NK-92 treated with Interleukin-12 subunit alpha and Interleukin-12 subunit beta, amount 100 ng/mL, for 24 hours (cell line): ENCODE measurements around the gene MSH5.
A peak's percentile ranks its signal among the peaks of the same experiment; 100 is the strongest.
"Not testable (repeated sequence)": the region's sequence is repeated elsewhere in the genome, so short reads cannot be mapped to it uniquely, and the experiment has no call there.

Experiments used
- DNase-seq: peaks from one replicate; lab custom pipeline; 2025; lab: John Stamatoyannopoulos, UW

Gene MSH5

DNA sequence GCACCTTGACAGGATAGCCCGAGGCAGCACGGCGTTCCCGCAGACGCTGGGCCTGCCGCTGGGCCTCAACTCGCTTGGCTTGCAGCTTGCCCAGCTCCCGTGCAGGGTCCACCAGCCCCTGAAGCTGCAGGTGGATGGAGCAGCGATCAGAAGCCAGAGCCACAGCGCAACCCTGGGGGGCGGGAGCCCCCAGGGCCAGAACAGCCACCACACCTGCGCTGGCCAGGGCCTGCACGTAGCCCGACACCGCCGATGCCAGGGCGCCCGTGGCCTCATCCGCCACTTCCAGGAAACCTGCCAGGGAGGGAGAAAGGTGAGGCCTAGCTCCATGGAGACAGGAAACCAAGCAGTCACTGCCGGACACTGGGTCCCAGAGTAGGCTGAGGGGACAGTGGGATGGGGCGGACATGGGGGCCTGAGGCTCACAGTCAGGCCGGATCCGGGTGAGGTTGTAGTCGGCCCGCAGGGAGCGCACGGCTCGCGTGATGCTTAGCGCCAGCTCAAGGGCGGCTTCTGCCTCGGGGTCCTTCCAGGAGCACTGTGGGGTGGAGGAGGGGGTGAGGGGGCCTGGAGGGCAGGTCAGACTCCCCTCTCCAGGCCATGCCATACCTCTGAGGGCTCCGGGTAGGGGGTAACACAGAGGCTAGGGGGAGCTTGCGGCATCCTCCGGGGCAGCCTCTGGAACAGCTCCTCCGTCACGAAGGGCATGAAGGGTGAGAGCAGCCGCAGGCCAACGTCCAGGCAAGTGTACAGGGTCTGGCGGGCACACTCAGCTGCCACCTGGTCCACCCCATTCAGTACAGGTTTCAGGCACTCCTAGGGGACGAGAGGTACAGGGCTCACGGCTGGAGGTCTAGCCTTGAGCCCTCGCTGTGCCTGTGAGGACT is 39.4 kb downstream of the MSH5 start:
- DNase-seq, result no peak

DNA sequence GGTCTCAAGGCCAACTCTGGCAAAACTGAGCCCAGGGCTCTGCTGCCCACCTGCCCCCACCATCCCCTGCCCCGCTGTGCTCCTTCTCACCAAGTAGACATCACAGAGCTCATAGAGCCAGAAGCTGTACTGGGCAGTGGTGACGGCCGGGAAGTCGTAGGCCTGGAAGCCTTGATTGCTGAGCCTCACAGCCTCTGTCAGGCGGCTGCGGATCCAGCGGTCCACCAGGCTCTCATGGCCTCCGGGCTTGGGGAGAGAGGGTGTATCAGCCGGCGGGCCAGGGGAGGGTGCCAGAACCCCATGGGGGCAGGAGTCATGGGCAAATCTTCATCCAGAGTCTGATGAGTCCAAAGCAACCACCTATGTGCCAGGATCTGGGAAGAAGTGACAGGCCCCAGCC is 40.1 kb downstream of the MSH5 start:
- DNase-seq, result no peak

DNA sequence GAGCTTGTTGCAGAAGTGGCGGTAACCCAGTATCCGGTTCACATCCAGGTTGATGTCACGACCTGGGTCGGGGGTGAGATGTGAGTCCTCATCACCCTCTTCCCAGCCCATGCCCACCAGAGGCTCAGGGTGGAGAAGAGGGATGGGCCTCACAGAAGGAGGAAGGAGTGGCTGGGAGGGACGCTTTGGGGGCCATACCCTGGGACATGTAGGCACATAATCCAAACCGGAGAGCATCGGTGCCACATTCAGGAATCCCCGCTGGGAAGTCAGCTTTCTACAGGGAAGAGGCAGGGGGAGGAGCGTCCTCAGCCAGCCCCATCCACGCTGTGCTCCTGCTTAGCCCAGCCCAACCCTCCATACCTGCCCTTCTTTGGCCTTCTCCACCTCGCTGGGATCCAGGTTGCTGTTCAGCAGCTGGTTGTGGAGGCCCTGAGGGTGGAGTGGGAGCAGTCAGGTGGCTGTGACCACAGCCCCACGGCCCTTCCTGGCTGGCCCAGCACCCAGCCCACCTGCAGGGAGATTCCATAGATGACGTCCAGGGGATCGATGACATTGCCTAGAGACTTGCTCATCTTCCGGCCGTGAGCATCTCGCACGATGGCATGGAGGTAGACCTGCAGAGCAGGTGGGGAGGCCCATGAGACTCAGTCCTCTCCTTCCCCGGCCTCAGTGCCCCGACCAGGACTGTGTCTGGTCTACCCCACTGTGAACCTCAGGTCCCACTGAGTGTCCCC is 40.9 kb downstream of the MSH5 start:
- DNase-seq, result no peak

DNA sequence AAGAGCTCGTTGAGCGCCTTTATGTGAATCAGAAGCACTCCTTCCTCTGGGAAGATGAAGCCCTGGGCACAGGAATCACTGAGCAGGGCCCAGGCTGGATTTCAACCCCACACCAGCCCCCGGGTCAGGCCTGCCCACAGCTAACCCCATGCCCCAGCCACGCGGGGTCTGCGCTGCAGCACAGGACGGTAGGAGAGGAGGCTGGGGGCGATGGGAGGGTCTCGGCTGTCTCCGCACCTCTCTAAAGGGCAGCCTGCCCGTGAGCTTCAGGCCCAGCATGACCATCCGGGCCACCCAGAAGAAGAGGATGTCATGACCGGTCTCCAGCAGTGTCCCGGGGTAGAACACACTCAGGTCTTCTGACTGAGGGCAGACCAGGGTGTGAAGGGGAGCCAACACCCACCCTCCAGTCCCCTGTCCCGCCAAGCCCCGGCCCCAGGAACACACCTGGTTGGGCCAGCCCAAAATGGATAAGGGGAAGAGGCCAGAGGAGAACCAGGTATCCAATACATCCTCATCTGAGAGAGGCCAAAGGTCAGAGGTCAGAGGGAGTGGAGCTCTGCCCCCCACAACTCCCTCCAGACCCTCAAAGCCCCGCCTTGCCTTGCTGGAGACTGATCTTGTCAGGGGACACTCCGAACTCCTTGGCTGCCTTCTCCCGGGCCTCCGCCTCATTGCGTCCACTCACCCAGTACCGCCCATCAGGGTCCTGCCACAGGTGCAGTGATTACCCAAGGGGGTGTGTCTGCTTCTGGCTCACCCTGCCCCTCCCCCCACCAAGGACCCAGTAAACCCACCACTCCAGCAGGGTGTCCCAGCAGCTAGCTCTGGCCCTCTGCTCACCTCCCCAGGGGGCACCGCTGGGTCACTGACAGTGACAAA is 41.7 kb downstream of the MSH5 start:
- no peak for DNase-seq

DNA sequence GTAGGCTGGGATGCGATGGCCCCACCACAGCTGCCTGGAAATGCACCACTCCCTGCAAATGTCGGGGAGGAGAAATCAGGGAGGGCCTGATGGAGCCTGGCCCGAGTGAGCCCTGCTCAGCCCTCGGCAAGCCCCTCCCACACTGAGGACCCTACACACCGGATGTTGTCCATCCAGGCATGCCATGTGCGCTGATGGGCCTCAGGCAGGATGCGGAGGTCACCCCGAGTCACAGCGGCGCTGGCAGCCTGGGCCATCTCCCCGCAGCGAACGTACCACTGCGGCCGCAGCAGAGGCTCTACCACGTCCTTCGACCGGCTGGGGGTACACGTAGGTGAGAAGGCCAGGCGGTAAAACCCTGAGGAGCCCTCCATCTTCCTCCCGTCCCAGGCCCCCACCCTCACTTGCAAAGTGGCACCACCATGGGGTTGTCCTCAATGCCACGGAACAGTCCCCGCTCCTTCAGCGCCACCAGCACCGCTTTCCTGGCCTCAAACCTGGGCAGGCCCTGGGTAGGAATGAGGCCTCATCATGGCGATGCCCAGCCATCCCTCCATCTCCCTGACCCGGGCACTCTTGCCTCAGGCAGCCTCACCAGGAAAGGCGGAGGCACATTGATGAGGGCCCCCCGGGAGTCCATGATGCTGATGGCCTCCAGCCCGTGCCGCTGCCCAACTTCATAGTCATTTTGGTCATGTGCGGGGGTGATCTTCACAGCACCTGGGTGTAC is 42.5 kb downstream of the MSH5 start:
- DNase-seq, result no peak

DNA sequence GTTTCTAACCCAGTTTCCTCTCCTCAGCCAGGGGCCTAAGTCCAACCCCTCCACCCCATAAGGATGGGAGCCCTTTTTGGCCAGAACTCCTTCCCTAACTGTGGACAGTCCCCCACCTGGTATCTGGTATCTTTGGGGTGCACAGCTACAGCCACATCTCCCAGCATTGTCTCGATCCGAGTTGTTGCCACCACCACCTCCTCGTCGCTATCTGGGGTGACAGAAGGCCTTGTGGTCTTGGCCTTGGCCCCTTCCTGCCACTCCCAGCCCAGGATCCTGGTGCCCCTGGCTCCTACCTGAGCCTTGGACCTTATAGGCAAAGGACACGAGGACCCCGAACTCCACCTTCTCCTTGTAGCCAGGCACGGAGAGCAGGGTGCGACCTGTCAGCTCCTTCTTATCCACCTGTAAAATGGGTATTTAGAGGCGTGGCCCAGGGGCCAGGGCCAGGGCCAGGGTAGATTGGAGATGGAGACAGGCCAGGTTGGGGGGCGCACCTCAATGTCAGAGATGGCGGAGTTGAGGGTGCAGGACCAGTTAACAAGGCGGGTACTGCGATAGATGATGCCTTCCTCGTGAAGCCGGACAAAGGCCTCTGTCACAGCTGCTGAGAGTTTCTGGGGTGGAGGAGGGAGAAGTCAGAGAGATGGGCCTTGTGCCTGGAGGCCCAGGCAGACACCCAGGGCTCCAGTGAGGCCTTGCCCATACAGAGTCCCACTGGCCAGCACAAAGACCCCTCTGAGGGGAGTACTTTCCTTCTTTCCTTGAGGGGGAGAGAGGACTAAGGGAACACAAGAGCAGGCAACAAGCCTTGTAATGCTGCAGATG is 44.5 kb downstream of the MSH5 start:
- no peak for DNase-seq

DNA sequence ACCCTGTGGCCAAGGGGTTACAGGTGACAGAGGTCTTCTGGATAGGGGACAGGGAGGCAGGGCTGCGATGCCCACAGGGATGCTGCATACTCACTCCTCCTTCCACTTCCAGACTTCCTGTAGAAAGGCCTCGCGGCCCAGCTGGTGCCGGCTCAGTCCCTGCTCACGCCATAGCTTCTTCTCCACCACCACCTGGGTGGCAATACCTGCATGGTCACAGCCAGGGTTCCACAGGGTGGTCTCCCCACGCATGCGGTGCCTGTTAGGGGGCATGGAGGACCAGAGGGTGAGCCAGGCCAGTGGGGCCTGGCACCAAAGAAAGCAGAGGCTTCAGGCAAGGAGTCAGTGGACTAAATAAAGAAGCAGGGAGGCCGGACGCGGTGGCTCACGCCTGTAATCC is 45.7 kb downstream of the MSH5 start:
- no peak for DNase-seq

DNA sequence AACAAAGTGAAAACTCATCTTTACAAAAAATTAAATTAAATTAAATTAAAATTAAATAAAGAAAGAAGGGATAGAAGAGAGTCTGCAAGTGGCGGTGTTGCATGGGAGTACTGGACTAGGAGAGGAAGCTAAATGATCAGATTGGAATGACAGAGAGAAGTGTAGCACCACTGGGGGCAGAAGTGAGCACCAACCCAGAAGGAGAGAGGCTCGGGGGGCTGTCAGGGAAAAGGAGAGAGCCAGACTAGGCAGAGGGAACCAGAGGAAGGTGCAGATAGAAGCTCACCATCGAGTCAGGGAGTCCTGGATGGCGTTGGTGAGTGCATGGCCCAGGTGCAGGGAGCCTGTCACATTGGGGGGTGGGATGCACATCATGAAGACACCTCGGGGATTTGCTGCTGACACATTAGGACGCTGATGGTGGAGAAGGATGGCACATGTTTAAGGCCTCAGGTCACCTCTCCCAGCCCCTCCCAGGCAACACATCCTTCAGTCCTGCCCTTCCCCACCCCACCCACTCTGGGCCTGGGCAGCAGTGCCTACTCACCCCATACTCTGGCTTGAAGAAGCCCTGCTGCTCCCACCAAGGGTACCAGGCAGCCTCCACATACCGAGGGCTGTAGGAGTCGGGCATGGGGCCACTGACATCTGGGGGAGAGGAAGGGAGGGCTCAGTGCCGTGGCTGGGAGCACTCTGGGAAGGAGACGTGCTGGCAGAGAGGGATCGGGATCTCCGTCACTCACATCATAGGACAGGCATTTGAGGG is 51.7 kb downstream of the MSH5 start:
- DNase-seq, result no peak

DNA sequence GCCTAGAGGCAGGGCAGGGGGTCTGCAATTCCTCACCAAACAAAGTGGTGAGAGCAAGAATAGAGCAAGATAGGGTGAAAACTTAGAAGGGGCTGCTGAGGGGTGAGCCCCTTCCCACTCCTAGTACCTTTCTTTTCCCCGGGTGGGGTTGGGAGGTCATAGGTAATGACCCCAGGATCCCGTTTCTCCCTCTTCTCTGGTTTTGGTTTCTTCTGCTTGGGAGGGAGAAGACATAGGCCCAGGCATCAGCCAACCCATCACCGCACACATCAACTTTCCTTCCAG is 52.2 kb downstream of the MSH5 start:
- no peak for DNase-seq

DNA sequence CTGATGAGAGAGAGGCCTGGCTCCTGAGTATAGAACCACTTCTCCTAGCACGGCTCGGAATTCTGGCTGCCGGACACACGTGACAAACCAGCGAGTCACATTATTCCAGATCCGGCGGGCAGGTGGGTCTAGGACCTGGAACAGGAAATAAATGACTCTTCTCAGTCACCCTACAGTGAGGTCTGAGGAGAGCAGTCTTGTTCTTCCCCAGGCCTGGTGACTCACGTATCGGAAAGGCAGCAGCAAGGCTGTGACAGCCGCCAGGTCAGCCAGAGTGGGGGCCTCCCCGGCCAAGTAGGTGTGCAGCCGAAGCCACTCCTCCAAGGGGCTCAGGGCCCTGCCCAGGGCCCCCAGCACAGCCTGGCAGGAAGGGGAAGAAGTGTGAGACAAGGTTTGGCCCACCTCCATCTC is 53.0 kb downstream of the MSH5 start:
- DNase-seq, result no peak

DNA sequence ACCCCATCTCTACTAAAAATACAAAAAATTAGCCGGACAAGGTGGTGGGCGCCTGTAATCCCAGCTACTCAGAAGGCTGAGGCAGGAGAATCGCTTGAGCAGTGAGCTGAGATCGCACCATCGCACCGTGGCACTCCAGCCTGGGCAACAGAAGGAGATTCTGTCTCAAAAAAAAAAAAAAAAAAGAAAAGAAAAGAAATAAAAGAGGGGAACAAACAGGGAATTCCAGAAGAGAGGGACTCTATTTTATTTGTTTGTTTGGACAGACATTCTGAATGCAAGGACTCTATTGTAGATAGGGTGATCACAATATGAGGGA is 54.1 kb downstream of the MSH5 start:
- not testable (repeated sequence) for DNase-seq

DNA sequence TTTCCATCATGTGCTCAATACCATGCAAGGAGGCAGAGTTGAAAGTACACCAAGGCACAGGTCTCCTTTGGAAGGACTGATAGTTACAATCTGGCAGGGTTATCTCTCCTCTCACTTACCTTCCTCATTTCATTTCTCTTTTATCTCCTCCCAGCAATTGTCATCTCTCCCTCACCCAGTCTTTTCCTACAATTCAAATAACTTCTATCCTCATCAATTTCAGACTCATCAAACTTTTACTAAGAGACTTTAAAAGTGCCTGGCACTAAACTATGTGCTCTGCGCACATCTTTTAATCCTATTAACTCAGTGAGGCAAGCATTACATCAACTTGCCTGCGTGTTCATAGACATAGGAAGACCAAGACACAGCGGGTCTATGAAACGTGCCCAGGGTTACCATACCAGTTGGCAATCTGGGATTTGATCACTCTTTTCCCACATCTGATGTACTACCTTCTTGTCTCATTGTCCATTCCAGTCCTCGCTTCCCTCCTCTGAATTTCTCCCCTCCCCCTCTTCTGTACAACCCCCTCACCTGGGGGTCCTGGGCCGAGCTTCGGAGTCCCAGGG is 54.6 kb downstream of the MSH5 start:
- DNase-seq, result no peak

DNA sequence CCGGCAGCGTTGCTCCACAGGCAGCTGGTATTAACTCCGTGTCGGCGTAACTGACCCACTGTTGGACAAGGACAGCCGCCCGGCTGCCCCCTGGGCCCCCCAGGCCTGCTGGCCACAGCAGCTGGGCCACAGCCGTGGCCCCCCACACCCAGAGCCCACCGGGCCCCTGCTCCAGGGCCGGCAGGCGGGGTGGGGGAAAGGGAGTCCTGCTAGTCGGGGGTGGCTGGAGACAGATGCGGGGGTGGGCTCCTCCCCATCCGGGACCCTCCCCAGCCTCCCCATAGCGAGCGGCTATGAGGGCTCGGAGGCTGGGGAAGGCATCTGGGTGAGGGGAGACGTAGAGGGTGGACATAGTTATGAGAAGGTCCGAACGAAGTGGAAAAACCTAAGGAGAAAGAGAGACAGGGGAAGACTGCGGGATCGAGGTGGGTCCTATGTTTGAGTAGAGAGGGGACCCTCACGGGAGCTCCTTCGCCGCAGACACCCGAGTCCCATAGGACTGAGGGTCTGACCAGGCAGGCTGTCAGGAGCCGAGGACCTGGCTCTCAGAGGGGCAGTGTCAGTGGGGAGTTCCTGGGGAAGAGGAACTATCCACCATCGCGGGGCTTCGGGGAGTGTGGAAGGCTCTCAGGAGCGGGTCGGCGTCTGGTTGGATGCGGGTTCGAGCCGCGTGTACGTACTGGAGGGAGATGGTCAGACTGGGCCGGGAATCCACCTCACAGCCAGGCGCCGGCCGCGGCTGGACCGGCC is 55.2 kb downstream of the MSH5 start:
- no peak for DNase-seq

DNA sequence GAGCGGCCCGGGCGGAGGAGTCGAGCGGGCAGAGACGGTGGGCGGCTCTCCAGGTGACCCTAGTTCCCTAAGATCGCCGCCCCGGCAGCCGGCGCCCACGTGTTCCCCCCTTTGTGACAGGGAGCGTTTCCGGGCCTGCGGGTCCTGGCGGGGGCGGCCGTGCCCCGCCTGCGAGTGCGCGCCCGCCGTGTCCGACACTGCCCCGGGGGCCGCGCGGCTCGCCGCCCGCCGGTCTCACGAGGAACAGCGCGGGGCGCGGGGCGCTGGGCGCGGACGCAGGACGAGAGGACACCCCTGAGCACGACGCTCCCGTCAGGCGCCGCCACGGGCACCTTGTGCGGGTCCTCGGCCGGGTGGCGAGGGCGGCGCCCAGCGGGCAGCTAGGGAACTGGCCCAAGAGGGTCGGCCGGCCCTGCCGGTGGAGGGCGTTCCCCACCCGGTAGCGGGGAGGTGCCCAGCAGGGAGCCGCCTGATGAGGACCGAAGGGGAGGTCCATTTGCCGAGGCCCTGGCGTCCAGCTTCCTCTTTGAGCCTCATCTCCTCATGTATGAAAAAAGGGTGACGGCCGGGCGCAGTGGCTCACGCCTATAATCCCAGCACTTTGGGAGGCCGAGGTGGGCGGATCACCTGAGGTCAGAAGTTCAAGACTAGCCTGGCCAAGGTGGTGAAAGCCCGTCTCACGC is 56.0 kb downstream of the MSH5 start, which contains the start of gene VARS1:
Gene VARS1, minus strand, starts transcription at position 137 of the 683 bp plus-strand sequence. CDS start 535 bp downstream, outside the sequence.
- peak; percentile 79 for DNase-seq

DNA sequence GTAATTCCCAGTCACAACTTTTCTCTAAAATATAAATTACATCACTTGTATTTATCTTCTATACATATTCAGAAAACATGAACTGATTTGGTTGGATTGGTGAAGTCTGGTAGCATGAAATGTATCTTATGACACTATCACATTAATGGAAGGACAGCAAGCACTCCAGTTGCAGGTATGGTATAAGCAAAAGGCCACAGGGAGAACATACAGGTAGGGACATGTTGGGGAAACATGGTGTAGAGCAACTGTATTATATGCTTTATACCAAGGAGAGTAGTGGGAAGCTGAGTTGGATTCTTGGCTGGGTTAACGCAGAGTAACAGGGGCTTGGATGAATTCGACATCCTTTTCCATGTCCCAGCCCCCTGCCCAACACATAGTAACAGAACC is 57.2 kb downstream of the MSH5 start:
- DNase-seq, result no peak

DNA sequence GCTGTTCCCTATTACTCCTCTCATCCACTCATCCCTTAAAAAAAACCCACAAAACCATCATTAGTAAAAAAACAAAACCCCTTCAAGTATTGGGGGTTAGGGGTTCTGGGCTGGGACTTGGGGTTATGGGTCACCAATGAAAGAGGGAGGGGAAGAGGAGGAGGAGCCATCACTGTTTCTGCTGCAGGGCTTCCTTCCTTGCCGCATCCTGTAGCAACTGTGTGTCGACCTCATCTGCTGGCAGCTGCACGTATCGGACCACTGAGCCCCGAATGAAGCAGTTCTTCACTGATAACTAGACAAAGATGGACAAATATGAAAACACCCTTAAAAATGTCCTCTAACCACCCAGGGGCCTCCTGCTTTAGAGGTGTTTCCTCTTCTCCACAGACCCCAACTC is 57.8 kb downstream of the MSH5 start:
- no peak for DNase-seq

DNA sequence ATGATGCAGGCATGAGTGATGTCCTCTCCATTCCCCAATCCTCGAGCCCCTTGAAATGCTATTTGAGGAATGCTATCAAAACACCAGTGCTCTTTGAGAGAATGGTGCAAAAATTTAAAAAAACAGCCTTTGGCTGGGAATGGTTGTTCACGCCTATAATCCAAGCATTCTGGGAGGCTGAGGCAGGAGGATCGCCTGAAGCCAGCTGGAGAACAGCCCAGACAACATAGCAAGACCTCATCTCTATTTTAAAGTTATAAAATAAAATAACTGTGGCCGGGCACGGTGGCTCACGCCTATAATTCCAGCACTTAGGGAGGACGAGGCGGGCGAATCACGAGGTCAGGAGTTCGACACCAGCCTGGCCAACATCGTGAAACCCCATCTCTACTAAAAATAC is 60.0 kb downstream of the MSH5 start:
- no peak for DNase-seq

DNA sequence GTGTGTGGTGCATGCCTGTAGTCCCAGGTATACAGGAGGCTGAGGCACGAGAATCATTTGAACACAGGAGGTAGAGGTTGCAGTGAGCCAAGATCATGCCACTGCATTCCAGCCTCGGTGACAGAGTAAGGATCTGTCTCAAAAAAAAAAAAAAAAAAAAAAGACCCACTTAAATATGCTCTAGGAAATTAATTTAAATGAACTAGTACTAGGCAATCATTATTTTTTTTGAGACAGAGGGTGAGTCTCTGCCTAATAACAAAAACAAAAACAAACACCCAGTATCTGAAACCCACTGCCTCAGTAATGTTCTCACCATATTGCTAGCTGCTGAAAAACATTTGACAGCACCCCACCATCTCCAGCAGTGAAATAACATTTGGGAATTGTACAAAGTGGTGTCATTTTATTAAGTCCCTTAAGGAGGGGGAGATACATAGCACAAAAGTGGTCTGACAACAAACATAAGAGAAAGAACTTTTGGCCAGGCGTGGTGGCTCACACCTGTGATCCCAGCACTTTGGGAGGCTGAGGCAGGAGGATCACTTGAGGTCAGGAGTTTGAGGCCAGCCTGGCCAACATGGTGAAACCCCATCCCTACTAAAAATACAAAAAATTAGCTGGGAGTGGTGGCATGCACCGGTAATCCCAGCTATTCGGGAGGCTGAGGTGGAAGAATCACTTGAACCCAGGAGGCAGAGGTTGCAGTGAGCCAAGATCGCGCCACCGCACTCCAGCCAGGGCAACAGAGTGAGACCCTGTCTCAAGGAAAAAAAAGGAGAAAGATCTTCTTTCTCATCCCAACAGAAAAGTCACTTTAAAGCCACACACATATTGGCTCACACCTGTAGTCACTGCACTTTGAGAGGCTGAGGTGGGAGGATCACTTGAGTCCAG is 61.5 kb downstream of the MSH5 start:
- DNase-seq, result not testable (repeated sequence)
